NCI-H1930 (cell line): ENCODE measurements around the gene UBQLNL.

ENCODE experiments used
- DNase-seq, 2 experiments: peaks; one replicate each; lab custom pipeline; 2025; lab: John Stamatoyannopoulos, UW

The UBQLNL gene

GRCh38 chr11:5516599-5516998 lies at the start of gene UBQLNL:
Gene UBQLNL (minus strand): TSS chr11:5516699. CDS start chr11:5516441, 258 bp downstream.
- no peak for DNase-seq

GRCh38 chr11:5564259-5565019 lies 47.9 kb upstream of the UBQLNL start:
- DNase-seq, result no peak

- no peak for DNase-seq
Measured at GRCh38 chr11:5557751-5558150, 41.3 kb upstream of the UBQLNL start.

GRCh38 chr11:5556596-5557188 lies 40.2 kb upstream of the UBQLNL start:
- DNase-seq, result no peak

GRCh38 chr11:5553343-5553742 lies 36.8 kb upstream of the UBQLNL start:
- no peak for DNase-seq

- no peak for DNase-seq
Measured at GRCh38 chr11:5550440-5551095, 34.1 kb upstream of the UBQLNL start.

- DNase-seq, result no peak
Measured at GRCh38 chr11:5548440-5548839, 31.9 kb upstream of the UBQLNL start, which contains the start of gene OR52H1. Gene OR52H1 (minus strand): TSS chr11:5548540. CDS start chr11:5545505, 3,035 bp downstream.

GRCh38 chr11:5547982-5548381 lies 31.5 kb upstream of the UBQLNL start:
- no peak for DNase-seq

- no peak for DNase-seq
Measured at GRCh38 chr11:5546457-5546856, 30.0 kb upstream of the UBQLNL start.

- DNase-seq, result no peak
Measured at GRCh38 chr11:5541427-5541826, 24.9 kb upstream of the UBQLNL start.

GRCh38 chr11:5536482-5536881 lies 20.0 kb upstream of the UBQLNL start:
- DNase-seq, result no peak

GRCh38 chr11:5534046-5534445 lies 17.5 kb upstream of the UBQLNL start:
- DNase-seq, result no peak

GRCh38 chr11:5531053-5531831 lies 14.7 kb upstream of the UBQLNL start:
- DNase-seq, result no peak

GRCh38 chr11:5528495-5528894 lies 12.0 kb upstream of the UBQLNL start:
- no peak for DNase-seq

GRCh38 chr11:5527716-5528115 lies 11.2 kb upstream of the UBQLNL start:
- DNase-seq, result no peak

GRCh38 chr11:5524756-5525155 lies 8.3 kb upstream of the UBQLNL start:
- no peak for DNase-seq

GRCh38 chr11:5522308-5522707 lies 5.8 kb upstream of the UBQLNL start:
- DNase-seq, result no peak

- no peak for DNase-seq
Measured at GRCh38 chr11:5521540-5521939, 5.0 kb upstream of the UBQLNL start.

GRCh38 chr11:5514841-5515240 lies 1.7 kb downstream of the UBQLNL start:
- DNase-seq, result no peak

GRCh38 chr11:5509803-5510202 lies 6.7 kb downstream of the UBQLNL start, which contains the start of gene UBQLN3:
Gene UBQLN3 (minus strand): TSS chr11:5509957. CDS start chr11:5509558, 399 bp downstream.
- DNase-seq, result no peak

GRCh38 chr11:5508605-5509004 lies 7.9 kb downstream of the UBQLNL start:
- no peak for DNase-seq

- DNase-seq, result no peak
Measured at GRCh38 chr11:5507933-5508305, 8.6 kb downstream of the UBQLNL start.
